Thymus (tissue), 11 donors: ENCODE measurements around the gene RAB3GAP2. TPM values are rescaled to one million over a fixed set of nuclear protein-coding genes. Genes with fewer than 3 reads are reported as not detected.
"Not testable (repeated sequence)": the region's sequence is repeated elsewhere in the genome, so short reads cannot be mapped to it uniquely, and the experiment has no call there.

ENCODE experiments used
- DNase-seq, 9 donors: peaks; one replicate each; pipeline ENCODE4 v3.0.0-alpha.2; 2013; ENCODE audit warnings: low spot score in 9 of 9, low read depth in 6 of 9, missing footprints in 1 of 9
- H3K27ac ChIP-seq, 2 donors: one replicate each; pipeline ENCODE4 v1.5.1; 2013; ENCODE audit warnings: control low read depth in 1 of 2, low read depth in 1 of 2, low read length in 1 of 2, mild to moderate bottlenecking in 1 of 2, moderate library complexity in 1 of 2
- H3K27me3 ChIP-seq, 2 donors: one replicate each; pipeline ENCODE4 v1.5.1; 2013; ENCODE audit warnings: low read length in 1 of 2; ENCODE audit not compliant: control insufficient read depth in 2 of 2, insufficient read depth in 1 of 2
- H3K36me3 ChIP-seq, 2 donors: one replicate each; pipeline ENCODE4 v1.5.1; 2013; ENCODE audit warnings: low read length in 1 of 2, mild to moderate bottlenecking in 1 of 2, moderate library complexity in 1 of 2; ENCODE audit not compliant: control insufficient read depth in 2 of 2, insufficient read depth in 2 of 2
- H3K4me1 ChIP-seq, 2 donors: one replicate each; pipeline ENCODE4 v1.5.1; 2013; ENCODE audit warnings: low read length in 2 of 2; ENCODE audit not compliant: control insufficient read depth in 2 of 2, insufficient read depth in 2 of 2
- H3K4me3 ChIP-seq, 2 donors: one replicate each; pipeline ENCODE4 v1.5.1; 2013; ENCODE audit warnings: low read length in 2 of 2, control low read depth in 1 of 2, mild to moderate bottlenecking in 1 of 2
- H3K9me3 ChIP-seq, 2 donors: one replicate each; pipeline ENCODE4 v1.5.1; 2013; ENCODE audit warnings: low read length in 1 of 2, mild to moderate bottlenecking in 1 of 2; ENCODE audit not compliant: control insufficient read depth in 2 of 2, insufficient read depth in 1 of 2
- WGBS: extraction: QIAGEN DNeasy Blood & Tissue Kit; methylation state at CpG from one replicate; pipeline ENCODE4 v1.1.7; 2013; 5-methylcytosine and 5-hydroxymethylcytosine counted together
- polyA plus RNA-seq: library from polyadenylated mRNA; stranded (reverse); fragments of 200-250 nt; gene quantifications from one replicate; pipeline ENCODE4 v1.2.3, GENCODE V29; 2013
- total RNA-seq: library from RNA; stranded (reverse); fragments of 120-200 nt; gene quantifications from one replicate; pipeline ENCODE4 v1.2.4, GENCODE V29; 2013
- donor health status: healthy.

Gene RAB3GAP2
- total and polyA plus RNA-seq, 2 donors: 14.4 to 19.6 TPM

DNA sequence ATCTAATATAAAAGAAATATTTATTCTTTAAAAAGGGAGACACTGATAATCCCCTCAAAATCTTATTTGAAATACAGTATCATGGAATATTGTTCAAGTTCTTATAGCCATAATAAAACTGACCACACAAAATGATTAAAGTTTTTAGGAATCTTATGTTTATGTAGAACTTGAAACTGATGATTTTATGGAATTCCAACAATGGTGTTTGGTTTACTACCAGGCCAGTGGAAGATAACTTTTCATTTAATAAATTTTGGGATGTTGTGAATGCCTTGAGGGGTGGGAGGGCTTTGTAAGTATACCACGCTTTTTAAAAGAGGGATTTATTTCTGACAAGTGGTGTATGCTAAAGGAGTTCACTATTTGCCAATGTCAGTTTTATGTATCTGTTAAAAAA lies 87.7 kb downstream of the RAB3GAP2 start:
- no peak overlapping the region for H3K27ac ChIP-seq
- no peak for DNase-seq
- no peaks in the 10 kb centered on the region for H3K4me1 ChIP-seq
- no peaks in the 10 kb centered on the region for H3K27me3 ChIP-seq
- WGBS: 100% methylated on average over 1 of the region's 1 CpG
- H3K9me3 ChIP-seq: no peaks in the 10 kb centered on the region
- no peak overlapping the region for H3K4me3 ChIP-seq
- peaks cover 21 to 37% of the 10 kb centered on the region in 2 donors for H3K36me3 ChIP-seq

DNA sequence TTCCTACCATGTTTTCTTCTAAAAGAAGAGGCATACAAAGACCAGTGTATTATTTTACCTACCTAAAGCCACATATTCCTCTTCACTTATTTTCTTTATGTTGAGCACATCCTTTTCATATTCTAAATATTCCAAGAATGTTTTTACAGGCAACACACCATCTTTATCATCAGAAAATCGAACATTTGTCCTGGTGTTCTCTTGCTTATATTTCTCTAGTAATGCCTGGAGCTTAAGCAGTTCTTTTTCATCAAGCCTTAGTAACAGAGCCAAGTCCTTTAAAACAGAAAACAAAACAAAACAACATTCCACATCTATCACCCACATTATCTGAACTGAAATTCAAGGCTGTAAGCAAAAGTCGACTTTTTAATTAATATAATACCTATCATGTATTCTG lies 89.6 kb downstream of the RAB3GAP2 start:
- Histone ChIP-seq H3K4me3 (no peak overlapping the region), H3K27me3 (no peaks in the 10 kb centered on the region), H3K36me3 (peaks cover 15 to 28% of the 10 kb centered on the region in 2 donors), H3K27ac (no peak overlapping the region), H3K4me1 (no peaks in the 10 kb centered on the region), H3K9me3 (no peaks in the 10 kb centered on the region)
- 96% methylated on average over 2 of the region's 2 CpGs for WGBS
- DNase-seq: no peak

GRCh38 chr1:220182111-220182510 lies 90.1 kb downstream of the RAB3GAP2 start:
- H3K27me3 ChIP-seq: no peaks in the 10 kb centered on the region
- H3K4me3 ChIP-seq: no peak overlapping the region
- 98% methylated on average over 1 of the region's 1 CpG for WGBS
- no peak overlapping the region for H3K27ac ChIP-seq
- H3K4me1 ChIP-seq: no peaks in the 10 kb centered on the region
- H3K36me3 ChIP-seq: peaks cover 9 to 25% of the 10 kb centered on the region in 2 donors
- no peaks in the 10 kb centered on the region for H3K9me3 ChIP-seq
- no peak for DNase-seq

GRCh38 chr1:220176540-220176939 lies 95.7 kb downstream of the RAB3GAP2 start:
- WGBS: 100% methylated on average over 1 of the region's 1 CpG
- no peaks in the 10 kb centered on the region for H3K4me1 ChIP-seq
- no peak overlapping the region for H3K4me3 ChIP-seq
- H3K9me3 ChIP-seq: no peaks in the 10 kb centered on the region
- H3K27me3 ChIP-seq: no peaks in the 10 kb centered on the region
- H3K36me3 ChIP-seq: peaks cover 25 to 37% of the 10 kb centered on the region in 2 donors
- no peak overlapping the region for H3K27ac ChIP-seq
- no peak for DNase-seq

DNA sequence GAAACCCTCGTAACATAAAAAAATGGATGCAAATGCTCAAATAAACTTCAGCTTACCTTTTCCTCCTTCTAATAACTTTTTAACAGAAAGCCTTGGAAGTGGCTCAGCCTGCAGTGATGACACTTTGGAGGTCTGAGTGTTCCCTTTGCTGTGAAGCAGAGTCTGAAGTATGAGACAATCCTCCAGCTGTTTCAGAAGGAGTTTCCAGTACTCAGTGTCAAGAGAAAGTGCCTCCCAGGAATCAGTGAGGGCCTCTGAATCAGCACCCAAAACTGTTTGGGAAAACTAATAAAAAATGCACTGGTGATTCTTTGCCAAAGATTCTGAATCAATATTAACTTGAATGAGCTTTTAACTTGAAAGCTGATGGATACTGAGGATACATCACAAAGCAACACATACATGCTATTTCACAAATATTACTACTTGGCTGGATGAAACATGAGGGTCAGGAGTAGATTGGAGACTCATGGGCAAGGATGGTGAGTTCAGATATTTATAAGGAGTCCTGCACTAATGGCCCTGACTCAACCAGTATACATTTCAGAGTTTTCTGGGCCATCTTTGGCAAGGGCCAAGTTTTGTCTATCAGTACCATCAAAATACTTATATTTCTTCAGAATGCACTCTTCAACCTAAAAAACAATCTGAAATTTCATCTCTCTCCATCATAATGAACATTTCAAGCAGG lies 101.3 kb downstream of the RAB3GAP2 start:
- no peak overlapping the region for H3K27ac ChIP-seq
- 97% methylated on average over 1 of the region's 1 CpG for WGBS
- H3K36me3 ChIP-seq: peaks cover 32 to 57% of the 10 kb centered on the region in 2 donors

DNA sequence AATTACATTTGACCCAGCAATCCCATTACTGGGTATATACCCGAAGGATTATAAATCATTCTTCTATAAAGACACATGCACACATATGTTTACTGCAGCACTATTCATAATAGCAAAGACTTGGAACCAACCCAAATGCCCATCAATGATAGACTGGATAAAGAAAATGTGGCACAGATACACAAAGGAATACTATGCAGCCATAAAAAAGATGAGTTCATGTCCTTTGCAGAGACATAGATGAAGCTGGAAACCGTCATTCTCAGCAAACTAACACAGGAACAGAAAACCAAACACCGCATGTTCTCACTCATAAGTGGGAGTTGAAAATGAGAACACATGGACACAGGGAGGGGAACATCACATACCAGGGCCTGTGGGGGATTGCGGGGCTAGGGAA lies 102.4 kb downstream of the RAB3GAP2 start:
- H3K36me3 ChIP-seq: peaks cover 32 to 60% of the 10 kb centered on the region in 2 donors
- H3K4me3 ChIP-seq, H3K27ac ChIP-seq, H3K4me1 ChIP-seq, H3K9me3 ChIP-seq, H3K27me3 ChIP-seq, DNase-seq: not testable (repeated sequence)
- 98% methylated on average over 4 of the region's 4 CpGs for WGBS

More for the DNA sequence above, 101.3 kb downstream of the RAB3GAP2 start:
- no peaks in the 10 kb centered on the region for H3K27me3 ChIP-seq
- H3K4me1 ChIP-seq: no peaks in the 10 kb centered on the region
- H3K9me3 ChIP-seq: no peaks in the 10 kb centered on the region
- no peak for DNase-seq
- no peak overlapping the region for H3K4me3 ChIP-seq

DNA sequence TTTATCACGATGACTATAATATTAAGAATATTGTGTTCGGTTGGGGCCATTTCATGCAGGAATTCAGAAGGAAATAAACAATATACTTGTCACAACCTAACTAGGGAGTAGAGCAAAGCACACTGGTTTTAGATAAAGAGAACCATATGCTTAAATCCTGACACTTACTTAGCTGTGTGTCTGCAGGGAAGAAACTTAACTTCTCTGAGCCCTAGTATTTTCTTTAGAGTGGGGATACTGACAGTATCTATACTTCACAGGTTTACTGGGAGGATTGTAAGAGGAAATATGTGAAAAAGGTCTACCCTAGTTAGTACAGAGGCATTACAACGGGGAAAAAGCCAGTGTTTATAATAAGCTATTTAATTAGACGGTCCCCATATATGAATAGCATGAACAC lies 105.4 kb downstream of the RAB3GAP2 start:
- Histone ChIP-seq H3K27me3 (no peaks in the 10 kb centered on the region), H3K36me3 (peaks cover 24 to 63% of the 10 kb centered on the region in 2 donors), H3K9me3 (no peaks in the 10 kb centered on the region), H3K4me3 (no peak overlapping the region), H3K4me1 (no peaks in the 10 kb centered on the region), H3K27ac (no peak overlapping the region)
- WGBS: 98% methylated on average over 4 of the region's 4 CpGs
- DNase-seq: no peak

GRCh38 chr1:220164517-220164916 lies 107.7 kb downstream of the RAB3GAP2 start:
- Histone ChIP-seq H3K27ac (no peak overlapping the region), H3K36me3 (peaks cover 15 to 47% of the 10 kb centered on the region in 2 donors), H3K4me1 (no peaks in the 10 kb centered on the region), H3K27me3 (no peaks in the 10 kb centered on the region), H3K4me3 (no peak overlapping the region), H3K9me3 (no peaks in the 10 kb centered on the region)
- 96% methylated on average over 2 of the region's 2 CpGs for WGBS
- DNase-seq: no peak

DNA sequence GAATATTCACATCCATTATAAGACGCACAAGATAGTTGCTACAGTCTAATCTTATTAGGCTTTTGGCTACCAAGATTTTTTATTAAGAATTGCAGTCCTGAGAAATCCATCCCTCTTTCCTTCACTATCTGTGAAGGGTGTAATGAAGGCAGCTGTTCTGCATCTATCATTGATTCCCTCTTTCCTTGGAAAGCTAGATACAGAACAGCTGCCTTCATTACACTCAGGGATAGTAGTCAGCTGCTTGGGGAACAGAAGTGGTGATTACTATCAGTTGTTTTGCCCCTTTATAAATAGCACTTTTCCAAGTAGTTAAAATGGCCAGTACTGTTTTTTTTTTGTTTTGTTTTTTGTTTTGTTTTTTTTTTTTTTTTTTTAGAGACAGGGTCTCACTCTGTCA lies 108.1 kb downstream of the RAB3GAP2 start:
- Histone ChIP-seq H3K36me3 (peaks cover 15 to 45% of the 10 kb centered on the region in 2 donors), H3K4me3 (no peak overlapping the region), H3K4me1 (no peaks in the 10 kb centered on the region), H3K9me3 (no peaks in the 10 kb centered on the region), H3K27ac (no peak overlapping the region), H3K27me3 (no peaks in the 10 kb centered on the region)
- DNase-seq: no peak
- 98% methylated on average over 1 of the region's 1 CpG for WGBS
